ENCODE measurements around the gene CLDND1. TPM values are rescaled to one million over a fixed set of nuclear protein-coding genes. Genes with fewer than 3 reads are reported as not detected.

Gene CLDND1
- total RNA-seq, 1 experiment from 2014 or later = 80.6 TPM

DNA sequence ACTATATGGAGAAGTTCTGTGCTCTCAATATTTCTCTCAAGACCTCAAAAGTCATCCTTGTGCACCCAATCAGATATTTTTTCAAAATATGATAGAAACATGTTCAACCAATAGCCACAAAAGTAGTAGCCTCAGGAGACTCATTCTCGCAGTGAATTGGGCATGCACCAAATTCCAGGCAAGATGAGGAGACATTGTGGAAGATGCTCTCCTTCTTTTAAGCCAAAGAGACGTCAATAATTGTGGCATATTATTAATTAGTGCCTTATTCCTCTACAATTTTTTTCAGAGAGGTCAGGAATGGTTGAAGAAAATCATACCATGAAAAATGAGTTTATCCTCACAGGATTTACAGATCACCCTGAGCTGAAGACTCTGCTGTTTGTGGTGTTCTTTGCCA, 25.3 kb downstream of the CLDND1 start, which contains the start of gene OR5K2:
OR5K2 (plus strand) TSS at position 301 of the 400 bp plus-strand sequence; CDS start at position 301, 0 bp downstream.
- ChIA-PET CTCF (no interaction called here), POLR2A (no interaction called here)
- no peaks in the 10 kb centered on the region for H3K9me3 Mint-ChIP-seq
- TF ChIP-seq TEAD4 (CRISPR knock-in tag; IDR thresholded peaks at IDR 0.05) (no peak), ZBTB21 (CRISPR knock-in tag; IDR thresholded peaks at IDR 0.05; ENCODE audit: borderline replicate concordance) (no peak), MXD4 (CRISPR knock-in tag; IDR thresholded peaks at IDR 0.05; ENCODE audit: borderline replicate concordance) (no peak)
- TF ChIP-seq, protein P1, sequence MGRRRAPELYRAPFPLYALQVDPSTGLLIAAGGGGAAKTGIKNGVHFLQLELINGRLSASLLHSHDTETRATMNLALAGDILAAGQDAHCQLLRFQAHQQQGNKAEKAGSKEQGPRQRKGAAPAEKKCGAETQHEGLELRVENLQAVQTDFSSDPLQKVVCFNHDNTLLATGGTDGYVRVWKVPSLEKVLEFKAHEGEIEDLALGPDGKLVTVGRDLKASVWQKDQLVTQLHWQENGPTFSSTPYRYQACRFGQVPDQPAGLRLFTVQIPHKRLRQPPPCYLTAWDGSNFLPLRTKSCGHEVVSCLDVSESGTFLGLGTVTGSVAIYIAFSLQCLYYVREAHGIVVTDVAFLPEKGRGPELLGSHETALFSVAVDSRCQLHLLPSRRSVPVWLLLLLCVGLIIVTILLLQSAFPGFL (CRISPR knock-in tag; IDR thresholded peaks at IDR 0.05; ENCODE audit: borderline replicate concordance) = no peak
- TF ChIP-seq, protein P2, sequence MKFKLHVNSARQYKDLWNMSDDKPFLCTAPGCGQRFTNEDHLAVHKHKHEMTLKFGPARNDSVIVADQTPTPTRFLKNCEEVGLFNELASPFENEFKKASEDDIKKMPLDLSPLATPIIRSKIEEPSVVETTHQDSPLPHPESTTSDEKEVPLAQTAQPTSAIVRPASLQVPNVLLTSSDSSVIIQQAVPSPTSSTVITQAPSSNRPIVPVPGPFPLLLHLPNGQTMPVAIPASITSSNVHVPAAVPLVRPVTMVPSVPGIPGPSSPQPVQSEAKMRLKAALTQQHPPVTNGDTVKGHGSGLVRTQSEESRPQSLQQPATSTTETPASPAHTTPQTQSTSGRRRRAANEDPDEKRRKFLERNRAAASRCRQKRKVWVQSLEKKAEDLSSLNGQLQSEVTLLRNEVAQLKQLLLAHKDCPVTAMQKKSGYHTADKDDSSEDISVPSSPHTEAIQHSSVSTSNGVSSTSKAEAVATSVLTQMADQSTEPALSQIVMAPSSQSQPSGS (CRISPR knock-in tag; IDR thresholded peaks at IDR 0.05; ENCODE audit: borderline replicate concordance, low read depth) = no peak
- TF ChIP-seq, protein P3, sequence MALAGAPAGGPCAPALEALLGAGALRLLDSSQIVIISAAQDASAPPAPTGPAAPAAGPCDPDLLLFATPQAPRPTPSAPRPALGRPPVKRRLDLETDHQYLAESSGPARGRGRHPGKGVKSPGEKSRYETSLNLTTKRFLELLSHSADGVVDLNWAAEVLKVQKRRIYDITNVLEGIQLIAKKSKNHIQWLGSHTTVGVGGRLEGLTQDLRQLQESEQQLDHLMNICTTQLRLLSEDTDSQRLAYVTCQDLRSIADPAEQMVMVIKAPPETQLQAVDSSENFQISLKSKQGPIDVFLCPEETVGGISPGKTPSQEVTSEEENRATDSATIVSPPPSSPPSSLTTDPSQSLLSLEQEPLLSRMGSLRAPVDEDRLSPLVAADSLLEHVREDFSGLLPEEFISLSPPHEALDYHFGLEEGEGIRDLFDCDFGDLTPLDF (CRISPR knock-in tag; IDR thresholded peaks at IDR 0.05) = no peak
- H3K4me1 Mint-ChIP-seq = no peaks in the 10 kb centered on the region
- H3K36me3 Mint-ChIP-seq = no peaks in the 10 kb centered on the region
- ATAC-seq (no peak), DNase-seq (ENCODE audit: low spot score) (no peak)
- H3K4me3 Mint-ChIP-seq = no peak within 1 kb of the TSS
- no peaks in the 10 kb centered on the region for H3K27me3 Mint-ChIP-seq (ENCODE audit: low read depth)
- H3K27ac Mint-ChIP-seq = no peak within 1 kb of the TSS

DNA sequence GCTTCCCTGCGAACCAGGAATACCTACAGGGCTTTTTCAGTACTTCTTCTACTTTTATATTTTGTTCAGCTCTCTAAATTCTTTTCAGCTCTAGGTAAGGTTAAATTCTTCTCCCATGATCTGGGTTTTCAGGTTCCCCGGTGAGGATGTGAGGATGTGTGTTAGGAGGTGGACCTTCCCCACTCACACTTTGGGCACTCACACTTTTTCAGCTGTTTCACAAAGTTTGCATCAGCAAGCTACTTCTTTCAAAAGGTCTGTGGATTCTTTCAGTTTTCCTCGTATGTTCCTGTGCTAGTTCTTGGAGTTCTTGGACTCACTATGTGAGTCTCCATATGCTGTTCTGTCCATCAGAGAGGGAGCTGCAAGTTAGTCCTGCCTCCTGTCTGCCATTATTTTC, 39.1 kb downstream of the CLDND1 start:
- H3K27me3 Mint-ChIP-seq (ENCODE audit: low read depth) = no peaks in the 10 kb centered on the region
- no peak overlapping the region for H3K27ac Mint-ChIP-seq
- H3K36me3 Mint-ChIP-seq = peaks cover 3% of the 10 kb centered on the region; the same call in 1 of the 2 replicates
- DNase-seq (ENCODE audit: low spot score) (no peak), ATAC-seq (no peak)
- CTCF ChIA-PET = no interaction called here
- POLR2A ChIA-PET = no interaction called here
- no peak overlapping the region for H3K4me3 Mint-ChIP-seq
- no peaks in the 10 kb centered on the region for H3K4me1 Mint-ChIP-seq
- peaks cover 48% of the 10 kb centered on the region for H3K9me3 Mint-ChIP-seq
- TF ChIP-seq, protein P4, sequence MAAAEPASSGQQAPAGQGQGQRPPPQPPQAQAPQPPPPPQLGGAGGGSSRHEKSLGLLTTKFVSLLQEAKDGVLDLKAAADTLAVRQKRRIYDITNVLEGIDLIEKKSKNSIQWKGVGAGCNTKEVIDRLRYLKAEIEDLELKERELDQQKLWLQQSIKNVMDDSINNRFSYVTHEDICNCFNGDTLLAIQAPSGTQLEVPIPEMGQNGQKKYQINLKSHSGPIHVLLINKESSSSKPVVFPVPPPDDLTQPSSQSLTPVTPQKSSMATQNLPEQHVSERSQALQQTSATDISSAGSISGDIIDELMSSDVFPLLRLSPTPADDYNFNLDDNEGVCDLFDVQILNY (CRISPR knock-in tag; IDR thresholded peaks at IDR 0.05) = no peak
- TF ChIP-seq ZNF416 (CRISPR knock-in tag; IDR thresholded peaks at IDR 0.05) (no peak), NFE2L1 (CRISPR knock-in tag; IDR thresholded peaks at IDR 0.05) (no peak), SP1 (CRISPR knock-in tag; conservative IDR thresholded peaks at IDR 0.05) (no peak), SMAD3 (CRISPR knock-in tag; IDR thresholded peaks at IDR 0.05; ENCODE audit: borderline replicate concordance) (no peak), ZNF317 (CRISPR knock-in tag; IDR thresholded peaks at IDR 0.05; ENCODE audit: borderline replicate concordance, low read depth) (no peak), GABPB1 (CRISPR knock-in tag; IDR thresholded peaks at IDR 0.05) (no peak)
- TF ChIP-seq, protein P5, sequence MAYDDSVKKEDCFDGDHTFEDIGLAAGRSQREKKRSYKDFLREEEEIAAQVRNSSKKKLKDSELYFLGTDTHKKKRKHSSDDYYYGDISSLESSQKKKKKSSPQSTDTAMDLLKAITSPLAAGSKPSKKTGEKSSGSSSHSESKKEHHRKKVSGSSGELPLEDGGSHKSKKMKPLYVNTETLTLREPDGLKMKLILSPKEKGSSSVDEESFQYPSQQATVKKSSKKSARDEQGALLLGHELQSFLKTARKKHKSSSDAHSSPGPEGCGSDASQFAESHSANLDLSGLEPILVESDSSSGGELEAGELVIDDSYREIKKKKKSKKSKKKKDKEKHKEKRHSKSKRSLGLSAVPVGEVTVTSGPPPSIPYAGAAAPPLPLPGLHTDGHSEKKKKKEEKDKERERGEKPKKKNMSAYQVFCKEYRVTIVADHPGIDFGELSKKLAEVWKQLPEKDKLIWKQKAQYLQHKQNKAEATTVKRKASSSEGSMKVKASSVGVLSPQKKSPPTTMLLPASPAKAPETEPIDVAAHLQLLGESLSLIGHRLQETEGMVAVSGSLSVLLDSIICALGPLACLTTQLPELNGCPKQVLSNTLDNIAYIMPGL (CRISPR knock-in tag; IDR thresholded peaks at IDR 0.05) = no peak
- TF ChIP-seq, protein P6, sequence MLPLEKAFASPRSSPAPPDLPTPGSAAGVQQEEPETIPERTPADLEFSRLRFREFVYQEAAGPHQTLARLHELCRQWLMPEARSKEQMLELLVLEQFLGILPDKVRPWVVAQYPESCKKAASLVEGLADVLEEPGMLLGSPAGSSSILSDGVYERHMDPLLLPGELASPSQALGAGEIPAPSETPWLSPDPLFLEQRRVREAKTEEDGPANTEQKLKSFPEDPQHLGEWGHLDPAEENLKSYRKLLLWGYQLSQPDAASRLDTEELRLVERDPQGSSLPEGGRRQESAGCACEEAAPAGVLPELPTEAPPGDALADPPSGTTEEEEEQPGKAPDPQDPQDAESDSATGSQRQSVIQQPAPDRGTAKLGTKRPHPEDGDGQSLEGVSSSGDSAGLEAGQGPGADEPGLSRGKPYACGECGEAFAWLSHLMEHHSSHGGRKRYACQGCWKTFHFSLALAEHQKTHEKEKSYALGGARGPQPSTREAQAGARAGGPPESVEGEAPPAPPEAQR (CRISPR knock-in tag; IDR thresholded peaks at IDR 0.05) = no peak
